Mesothelial cell of epicardium (in vitro differentiated cells): ENCODE results near the gene KIFC3. TPM values are rescaled to one million over a fixed set of nuclear protein-coding genes. Genes with fewer than 3 reads are reported as not detected.

Experiments used
- DNase-seq, 2 experiments: peaks; one replicate each; pipeline ENCODE4 v3.0.0; 2021; ENCODE audit warnings: low spot score in 2 of 2; ENCODE audit not compliant: unreplicated experiment in 2 of 2
- H3K27ac Mint-ChIP-seq: 2 replicates; pipeline ENCODE4 v1.8.0; 2021; ENCODE audit warnings: mixed read lengths
- H3K27me3 Mint-ChIP-seq: 2 replicates; pipeline ENCODE4 v1.8.0; 2021; ENCODE audit warnings: low read depth, mixed read lengths
- H3K36me3 Mint-ChIP-seq: 2 replicates; pipeline ENCODE4 v1.8.0; 2021; ENCODE audit warnings: mixed read lengths
- H3K4me1 Mint-ChIP-seq: 2 replicates; pipeline ENCODE4 v1.8.0; 2021; ENCODE audit warnings: mixed read lengths
- H3K4me3 Mint-ChIP-seq: 2 replicates; pipeline ENCODE4 v1.8.0; 2021; ENCODE audit warnings: mild to moderate bottlenecking, moderate library complexity, mixed read lengths
- H3K9me3 Mint-ChIP-seq: 2 replicates; pipeline ENCODE4 v1.8.0; 2021; ENCODE audit warnings: mixed read lengths
- total RNA-seq: library from RNA; stranded (reverse); gene quantifications from 3 replicates; pipeline ENCODE4 v1.2.1, GENCODE V29; 2021
- TF ChIP-seq, protein P1 (sequence below): fragments of 200-600 bp; sonication (generic); IDR thresholded peaks from one replicate; pipeline ENCODE4 v1.5.0; 2021; ENCODE audit warnings: antibody characterized with exemption; ENCODE audit not compliant: unreplicated experiment

The KIFC3 gene
- total RNA-seq, 1 donor from 2014 or later, result 38.7 TPM

GRCh38 chr16:57771141-57771785 lies 31.0 kb downstream of the KIFC3 start:
- DNase-seq, result no peak
- H3K27ac Mint-ChIP-seq, result no peak overlapping the region
- peaks cover 8% of the 10 kb centered on the region for H3K36me3 Mint-ChIP-seq
- TF ChIP-seq, protein P1, sequence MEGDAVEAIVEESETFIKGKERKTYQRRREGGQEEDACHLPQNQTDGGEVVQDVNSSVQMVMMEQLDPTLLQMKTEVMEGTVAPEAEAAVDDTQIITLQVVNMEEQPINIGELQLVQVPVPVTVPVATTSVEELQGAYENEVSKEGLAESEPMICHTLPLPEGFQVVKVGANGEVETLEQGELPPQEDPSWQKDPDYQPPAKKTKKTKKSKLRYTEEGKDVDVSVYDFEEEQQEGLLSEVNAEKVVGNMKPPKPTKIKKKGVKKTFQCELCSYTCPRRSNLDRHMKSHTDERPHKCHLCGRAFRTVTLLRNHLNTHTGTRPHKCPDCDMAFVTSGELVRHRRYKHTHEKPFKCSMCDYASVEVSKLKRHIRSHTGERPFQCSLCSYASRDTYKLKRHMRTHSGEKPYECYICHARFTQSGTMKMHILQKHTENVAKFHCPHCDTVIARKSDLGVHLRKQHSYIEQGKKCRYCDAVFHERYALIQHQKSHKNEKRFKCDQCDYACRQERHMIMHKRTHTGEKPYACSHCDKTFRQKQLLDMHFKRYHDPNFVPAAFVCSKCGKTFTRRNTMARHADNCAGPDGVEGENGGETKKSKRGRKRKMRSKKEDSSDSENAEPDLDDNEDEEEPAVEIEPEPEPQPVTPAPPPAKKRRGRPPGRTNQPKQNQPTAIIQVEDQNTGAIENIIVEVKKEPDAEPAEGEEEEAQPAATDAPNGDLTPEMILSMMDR, result no peak
- H3K27me3 Mint-ChIP-seq, result no peaks in the 10 kb centered on the region
- H3K9me3 Mint-ChIP-seq, result no peaks in the 10 kb centered on the region
- peaks cover 4% of the 10 kb centered on the region for H3K4me1 Mint-ChIP-seq
- H3K4me3 Mint-ChIP-seq, result no peak overlapping the region

DNA sequence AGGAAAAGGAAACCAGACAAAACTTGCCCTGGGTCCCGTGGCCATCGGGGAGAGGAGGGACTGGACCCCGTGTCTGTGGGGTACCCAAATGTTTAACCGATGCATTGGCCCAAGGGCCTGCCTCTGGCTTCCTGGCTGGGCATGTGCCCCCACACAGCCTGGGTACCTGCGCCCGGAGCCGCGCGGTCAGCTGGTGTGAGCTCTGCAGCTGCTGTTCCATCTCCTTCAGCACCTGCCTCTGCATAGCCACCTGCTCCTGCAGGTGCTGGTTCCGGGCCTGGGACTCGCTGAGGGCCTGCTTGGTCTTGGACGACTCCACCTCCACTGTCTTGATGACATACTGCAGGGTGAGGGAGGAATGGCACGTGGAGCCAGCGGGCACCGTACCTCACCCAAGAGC lies 31.9 kb downstream of the KIFC3 start:
- Mint-ChIP-seq H3K36me3 (peaks cover 13% of the 10 kb centered on the region), H3K4me3 (no peak overlapping the region), H3K27ac (no peak overlapping the region), H3K27me3 (no peaks in the 10 kb centered on the region), H3K4me1 (no peaks in the 10 kb centered on the region), H3K9me3 (no peaks in the 10 kb centered on the region)
- DNase-seq, result no peak
- TF ChIP-seq, protein P1, result no peak

- TF ChIP-seq, protein P1, result no peak
- Mint-ChIP-seq H3K4me1 (no peaks in the 10 kb centered on the region), H3K9me3 (no peaks in the 10 kb centered on the region), H3K27ac (no peak overlapping the region), H3K36me3 (peaks cover 15% of the 10 kb centered on the region), H3K4me3 (no peak overlapping the region), H3K27me3 (no peaks in the 10 kb centered on the region)
- DNase-seq, result no peak
These were observed 32.6 kb downstream of the KIFC3 start for GRCh38 chr16:57769541-57770145.

DNA sequence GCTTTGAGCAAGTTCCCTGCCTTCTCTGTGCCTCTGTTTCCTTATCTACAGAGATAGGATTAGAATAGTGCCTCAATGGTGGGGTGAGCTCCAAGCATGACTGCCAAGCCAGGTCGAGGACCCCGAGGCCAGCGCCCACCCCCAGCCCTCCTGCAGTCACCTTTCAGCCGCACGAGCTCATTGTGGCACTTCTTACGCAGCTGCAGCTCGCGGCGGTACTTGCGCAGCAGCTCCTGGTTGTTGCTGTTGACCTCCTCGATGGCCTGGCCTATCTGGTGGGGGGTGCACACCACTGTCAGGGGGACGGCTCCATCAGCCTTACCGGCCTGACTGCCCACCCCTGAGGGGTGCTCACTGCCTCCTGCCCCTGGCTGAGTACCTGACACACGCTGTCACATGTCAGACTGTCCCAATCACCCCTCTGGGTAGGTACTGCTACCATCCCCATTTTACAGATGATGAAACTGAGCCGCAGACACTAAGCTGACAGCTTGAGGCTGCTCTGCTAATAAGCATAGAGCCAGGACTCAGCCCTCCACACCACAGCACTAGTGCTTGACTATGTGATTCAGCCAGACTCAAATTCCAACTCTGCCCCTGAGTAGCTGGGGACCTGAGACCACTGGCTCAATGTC lies 35.5 kb downstream of the KIFC3 start:
- Mint-ChIP-seq H3K4me3 (no peak overlapping the region), H3K36me3 (peaks cover 15% of the 10 kb centered on the region), H3K4me1 (peaks cover 4% of the 10 kb centered on the region), H3K27ac (no peak overlapping the region), H3K9me3 (no peaks in the 10 kb centered on the region), H3K27me3 (no peaks in the 10 kb centered on the region)
- no peak for DNase-seq
- TF ChIP-seq, protein P1, result no peak

DNA sequence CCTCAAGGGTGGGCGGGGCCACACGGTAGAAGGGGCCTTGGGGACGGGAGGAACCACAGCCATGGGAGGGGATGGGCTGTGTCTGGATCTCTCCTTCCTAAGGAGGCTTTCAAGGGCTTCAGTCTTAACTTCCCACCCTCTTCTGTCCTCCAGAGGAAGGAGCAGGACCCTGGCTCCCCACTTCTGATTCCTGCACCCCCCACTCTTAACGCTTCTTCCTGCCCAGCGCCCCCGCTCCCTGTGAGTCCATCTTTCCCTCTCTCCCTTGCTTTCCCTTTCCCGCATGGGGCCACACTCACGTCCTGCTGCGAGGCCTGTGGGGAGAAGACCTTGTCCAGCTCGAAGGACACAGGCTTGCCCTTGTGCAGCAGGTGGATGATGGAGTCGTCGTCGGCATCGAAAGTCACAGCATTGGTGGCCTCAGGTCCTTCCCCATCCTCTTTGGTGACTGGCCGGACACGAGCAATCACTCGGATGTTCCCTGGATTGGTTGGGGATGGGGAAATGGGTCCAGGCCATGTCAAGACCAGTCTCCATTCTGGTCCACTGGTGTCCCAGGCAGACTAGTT lies 37.0 kb downstream of the KIFC3 start:
- H3K4me1 Mint-ChIP-seq, result peaks cover 4% of the 10 kb centered on the region
- no peaks in the 10 kb centered on the region for H3K27me3 Mint-ChIP-seq
- H3K9me3 Mint-ChIP-seq, result no peaks in the 10 kb centered on the region
- DNase-seq, result no peak
- H3K27ac Mint-ChIP-seq, result no peak overlapping the region
- peaks cover 17% of the 10 kb centered on the region for H3K36me3 Mint-ChIP-seq
- no peak overlapping the region for H3K4me3 Mint-ChIP-seq
- TF ChIP-seq, protein P1, result no peak
